GM18867 (cell line): ENCODE data around the gene EPC1.
A peak's percentile ranks its signal among the peaks of the same experiment; 100 is the strongest.
"Not testable (repeated sequence)": the region's sequence is repeated elsewhere in the genome, so short reads cannot be mapped to it uniquely, and the experiment has no call there.

ENCODE experiments used
- ATAC-seq: cut with Tn5 transposase; IDR thresholded peaks from one replicate; pipeline ENCODE4 v1.9.1; 2021; ENCODE audit warnings: mild to moderate bottlenecking, moderate library complexity; ENCODE audit not compliant: unreplicated experiment

EPC1 gene

GRCh38 chr10:32346551-32347362 lies at the start of gene EPC1:
Gene EPC1, minus strand, starts transcription at chr10:32347158. Its CDS starts 243 bp downstream, at chr10:32346915.
- peak; percentile 67 for ATAC-seq

- no peak for ATAC-seq
These were observed 47.0 kb upstream of the EPC1 start for GRCh38 chr10:32393911-32394310.

GRCh38 chr10:32392284-32392683 lies 45.3 kb upstream of the EPC1 start:
- ATAC-seq, result not testable (repeated sequence)

GRCh38 chr10:32390193-32390592 lies 43.2 kb upstream of the EPC1 start:
- no peak for ATAC-seq

- no peak for ATAC-seq
These were observed 41.5 kb upstream of the EPC1 start for GRCh38 chr10:32388258-32389027.

GRCh38 chr10:32386623-32387260 lies 39.8 kb upstream of the EPC1 start:
- ATAC-seq, result no peak

GRCh38 chr10:32384171-32384570 lies 37.2 kb upstream of the EPC1 start:
- ATAC-seq, result no peak

GRCh38 chr10:32381165-32381564 lies 34.2 kb upstream of the EPC1 start:
- no peak for ATAC-seq

- no peak for ATAC-seq
These were observed 33.1 kb upstream of the EPC1 start for GRCh38 chr10:32379950-32380551.

GRCh38 chr10:32379318-32379949 lies 32.5 kb upstream of the EPC1 start:
- peak; percentile 33 for ATAC-seq

GRCh38 chr10:32378363-32379317 lies 31.7 kb upstream of the EPC1 start:
- peak; percentile 94 for ATAC-seq

- ATAC-seq, result peak; percentile 31
These were observed 30.7 kb upstream of the EPC1 start for GRCh38 chr10:32377458-32378259.

- no peak for ATAC-seq
These were observed 29.8 kb upstream of the EPC1 start for GRCh38 chr10:32376771-32377170.

GRCh38 chr10:32376097-32376496 lies 29.1 kb upstream of the EPC1 start:
- ATAC-seq, result no peak

- ATAC-seq, result no peak
These were observed 28.7 kb upstream of the EPC1 start for GRCh38 chr10:32375631-32376030.

- no peak for ATAC-seq
These were observed 27.6 kb upstream of the EPC1 start for GRCh38 chr10:32374605-32375004.

GRCh38 chr10:32373496-32373895 lies 26.5 kb upstream of the EPC1 start:
- ATAC-seq, result no peak

- ATAC-seq, result no peak
These were observed 26.1 kb upstream of the EPC1 start for GRCh38 chr10:32373031-32373430.
